GM18951 (cell line): ENCODE measurements around the gene PRSS2.
"Not testable (repeated sequence)": the region's sequence is repeated elsewhere in the genome, so short reads cannot be mapped to it uniquely, and the experiment has no call there.

Experiments used
- POLR2A ChIP-seq: IDR thresholded peaks from 4 replicates; pipeline ENCODE4 v1.6.1; 2011; ENCODE audit warnings: mild to moderate bottlenecking; ENCODE audit not compliant: insufficient read length, insufficient read depth; ENCODE audit errors: extremely low read depth
- in situ Hi-C: fragments of 300-500 bp; cut with MboI; formaldehyde crosslinking; loops from one replicate; pipeline ENCODE4 v1.12.0; 2022; ENCODE audit warnings: low sequenced_read_pairs, mixed read lengths, inconsistent platforms; ENCODE audit not compliant: unreplicated experiment

The PRSS2 gene

DNA sequence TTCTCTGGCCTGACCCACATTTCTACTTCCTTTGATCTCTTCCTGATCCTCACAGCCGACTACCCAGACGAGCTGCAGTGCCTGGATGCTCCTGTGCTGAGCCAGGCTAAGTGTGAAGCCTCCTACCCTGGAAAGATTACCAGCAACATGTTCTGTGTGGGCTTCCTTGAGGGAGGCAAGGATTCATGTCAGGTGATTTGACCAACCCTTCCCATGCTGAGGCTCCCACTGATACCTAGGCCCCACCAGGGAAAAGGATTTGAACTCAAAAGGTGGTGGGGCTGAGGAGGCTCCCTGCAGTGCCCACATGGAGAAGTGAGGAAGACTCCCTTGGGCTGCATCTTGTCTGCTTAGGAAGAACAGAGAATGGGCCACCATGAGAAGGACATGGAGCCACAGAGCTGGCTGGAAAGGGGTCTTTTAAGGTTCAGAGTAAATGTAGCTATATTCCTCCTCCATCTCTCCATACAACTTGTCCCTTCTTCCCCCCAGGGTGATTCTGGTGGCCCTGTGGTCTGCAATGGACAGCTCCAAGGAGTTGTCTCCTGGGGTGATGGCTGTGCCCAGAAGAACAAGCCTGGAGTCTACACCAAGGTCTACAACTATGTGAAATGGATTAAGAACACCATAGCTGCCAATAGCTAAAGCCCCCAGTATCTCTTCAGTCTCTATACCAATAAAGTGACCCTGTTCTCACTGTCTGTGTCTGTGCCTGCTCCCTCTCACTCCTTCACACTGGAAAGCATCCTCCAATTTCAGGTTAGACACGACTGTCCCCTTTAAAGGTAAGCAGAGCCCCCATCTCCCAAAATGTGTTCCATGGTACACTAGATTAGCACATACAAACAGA lies 18.2 kb upstream of the PRSS2 start:
- in situ Hi-C loops = no loop called here
- no peak for TF ChIP-seq POLR2A

DNA sequence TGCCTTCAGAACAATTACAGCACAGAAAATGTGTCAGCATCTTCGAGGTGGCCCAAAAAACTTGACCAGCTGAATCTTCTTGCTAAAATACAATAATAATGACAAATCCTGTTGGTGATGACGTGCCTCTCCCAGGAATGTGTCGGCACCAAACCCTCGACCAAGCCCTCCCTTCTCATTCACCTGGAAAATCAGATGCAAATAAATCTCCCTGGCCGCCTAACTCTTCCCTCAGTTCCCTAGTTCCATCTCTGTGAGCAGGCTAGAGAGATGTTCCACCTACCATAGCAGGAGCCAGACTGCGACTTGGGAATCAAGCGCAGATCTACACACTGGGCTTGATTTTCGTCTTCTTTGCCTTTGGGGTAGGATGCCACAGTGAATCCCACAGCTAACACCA lies 17.4 kb upstream of the PRSS2 start:
- TF ChIP-seq POLR2A = no peak
- in situ Hi-C loops = no loop called here

DNA sequence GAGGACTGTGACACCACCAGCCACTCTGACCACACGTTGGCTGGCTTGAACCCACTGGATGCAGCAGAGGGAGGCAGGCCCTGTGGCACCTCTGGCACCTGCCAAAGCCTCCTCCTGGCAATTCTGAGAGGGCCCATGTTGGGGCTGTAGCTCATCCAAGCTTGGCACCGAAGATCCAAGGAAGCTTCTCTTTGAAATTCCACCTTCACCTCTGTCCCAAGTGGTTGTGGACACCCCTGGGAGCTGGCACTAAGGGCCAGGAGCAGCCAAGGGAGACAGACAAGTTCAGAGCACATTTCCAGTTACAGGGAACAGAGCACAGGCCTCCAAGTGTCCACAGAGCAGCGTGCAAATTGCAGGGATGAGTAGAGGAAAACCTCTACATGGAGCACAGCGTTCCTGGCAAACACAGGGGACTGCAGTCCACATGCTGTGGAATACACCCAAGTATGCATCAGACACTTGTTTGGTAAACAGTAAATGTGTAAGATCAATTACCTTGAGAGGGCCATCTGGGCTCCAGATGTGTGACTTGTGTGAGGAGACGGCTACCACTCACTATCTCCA lies 16.8 kb upstream of the PRSS2 start:
- in situ Hi-C loops = not testable (repeated sequence)

DNA sequence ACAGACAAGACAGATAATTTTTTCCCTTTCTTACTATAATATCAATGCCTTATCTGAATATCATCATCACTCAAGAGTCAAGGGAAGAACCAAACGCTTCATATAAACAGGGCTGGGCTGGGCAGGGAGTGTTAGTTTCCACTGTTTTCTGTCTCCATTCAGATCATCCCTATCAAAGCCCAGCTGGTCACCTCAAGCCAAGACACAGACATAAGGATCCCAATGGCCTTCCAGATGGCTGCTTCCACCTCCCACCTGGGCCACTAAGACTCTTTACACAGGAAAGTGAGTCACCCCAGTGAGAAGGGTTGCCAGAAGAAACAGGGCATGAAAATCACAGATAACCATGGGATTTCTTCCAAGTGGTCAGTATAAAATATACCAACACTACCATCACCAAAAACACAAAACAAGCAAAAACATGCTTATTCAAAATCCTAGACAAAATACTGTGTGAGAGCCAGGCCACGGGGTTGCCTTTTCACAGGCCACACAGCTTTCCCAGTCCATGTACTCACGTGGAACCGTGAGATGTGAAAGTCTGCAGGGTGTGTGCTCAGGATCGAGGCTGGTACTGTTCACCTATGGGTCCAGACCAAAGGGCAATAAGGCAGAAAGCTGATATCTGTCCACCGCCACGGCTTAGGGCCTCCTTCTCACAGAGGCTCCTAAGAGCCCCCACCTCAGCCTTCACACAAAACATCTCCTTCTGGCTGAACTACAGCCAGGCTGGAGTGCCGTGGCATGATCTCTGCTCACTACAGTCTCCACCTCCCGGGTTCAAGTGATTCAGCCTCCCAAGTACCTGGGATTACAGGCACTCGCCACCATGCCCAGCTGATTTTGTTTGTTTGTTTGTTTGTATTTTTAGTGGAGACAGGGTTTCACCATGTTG lies 15.8 kb upstream of the PRSS2 start:
- TF ChIP-seq POLR2A = no peak
- in situ Hi-C loops = no loop called here

DNA sequence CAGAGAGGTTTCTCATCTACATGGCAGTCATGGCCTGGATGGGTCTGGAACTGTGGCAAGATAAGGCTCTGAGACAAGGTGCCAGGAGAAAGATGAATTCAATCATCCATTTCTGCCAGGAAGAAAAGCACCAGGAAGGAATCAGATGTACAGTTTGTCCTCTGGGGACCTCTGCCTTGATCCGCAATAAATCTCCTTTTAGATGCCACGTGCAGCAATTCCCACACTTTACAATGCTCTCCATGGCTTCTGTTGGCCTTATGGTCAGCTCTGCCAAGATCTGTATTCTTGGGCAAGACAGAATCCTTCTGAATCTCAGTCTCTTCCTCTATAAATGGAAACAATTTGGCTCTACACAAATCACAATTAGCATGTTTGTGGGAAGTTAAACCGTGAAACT lies 12.5 kb upstream of the PRSS2 start:
- in situ Hi-C loops = not testable (repeated sequence)

DNA sequence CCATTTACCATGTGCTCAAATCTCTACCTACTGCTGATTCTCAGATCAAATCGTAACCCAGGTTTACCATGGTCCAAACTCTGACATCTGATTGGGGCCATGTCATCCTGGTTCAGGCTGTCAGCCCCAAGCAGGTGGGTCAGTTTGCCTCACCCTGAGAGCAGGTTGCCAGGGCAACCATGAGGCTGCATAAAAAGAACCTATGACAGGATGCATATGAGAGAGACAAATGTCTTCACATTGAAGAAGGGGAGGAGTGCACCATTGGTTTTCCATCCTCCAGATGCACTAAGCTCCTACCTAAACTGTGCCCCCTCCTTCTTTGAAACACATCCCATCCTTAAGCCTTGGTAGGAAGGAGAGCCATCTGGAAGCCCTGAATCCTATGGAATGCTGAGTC lies 11.3 kb upstream of the PRSS2 start:
- in situ Hi-C loops = no loop called here
- TF ChIP-seq POLR2A = no peak

DNA sequence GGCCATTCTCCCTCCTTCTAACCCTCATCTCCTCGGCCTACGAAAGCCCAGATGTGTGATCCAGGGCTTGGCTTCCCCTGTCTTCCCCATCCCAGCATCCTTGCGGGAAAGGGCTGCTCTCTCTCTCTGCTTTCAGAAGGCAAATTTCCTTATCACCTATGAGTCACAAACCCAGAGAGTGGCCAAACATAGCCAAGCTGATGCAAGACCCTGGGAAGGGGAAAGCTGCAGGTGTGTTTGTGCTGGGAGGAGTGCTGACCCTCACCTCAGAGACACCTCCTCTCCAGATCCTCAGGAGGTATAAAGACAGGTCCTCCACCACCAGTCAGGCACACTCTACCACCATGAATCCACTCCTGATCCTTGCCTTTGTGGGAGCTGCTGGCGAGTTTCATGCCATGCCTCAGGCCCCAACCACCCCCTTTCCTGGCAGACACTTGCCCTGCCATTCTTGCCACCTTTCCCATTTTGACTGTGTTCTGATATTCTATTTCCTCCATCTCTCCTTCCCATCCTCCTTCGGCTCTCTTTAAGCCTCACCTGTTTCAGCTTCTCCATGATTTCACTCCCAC lies 10.6 kb upstream of the PRSS2 start:
- in situ Hi-C loops = no loop called here
- no peak for TF ChIP-seq POLR2A

DNA sequence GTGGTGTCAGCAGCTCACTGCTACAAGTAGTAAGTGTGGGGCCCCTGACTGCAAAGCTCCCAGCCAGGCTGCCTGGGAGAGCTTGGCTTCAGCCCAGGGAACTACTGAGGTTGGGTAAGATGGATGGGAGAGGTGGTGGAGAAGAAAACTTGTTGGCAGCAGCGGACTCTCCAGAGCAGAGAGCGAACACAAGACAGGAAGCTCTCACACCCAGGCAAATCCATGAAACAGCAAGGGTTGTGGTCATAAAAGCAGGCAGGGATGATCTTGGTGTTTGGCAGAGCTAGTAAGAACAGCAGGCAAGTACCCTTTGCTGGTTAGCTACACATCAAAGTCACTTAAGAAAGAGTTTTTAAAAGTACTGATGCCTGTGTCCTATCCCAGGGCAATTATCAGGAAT lies 9.2 kb upstream of the PRSS2 start:
- in situ Hi-C loops = not testable (repeated sequence)

DNA sequence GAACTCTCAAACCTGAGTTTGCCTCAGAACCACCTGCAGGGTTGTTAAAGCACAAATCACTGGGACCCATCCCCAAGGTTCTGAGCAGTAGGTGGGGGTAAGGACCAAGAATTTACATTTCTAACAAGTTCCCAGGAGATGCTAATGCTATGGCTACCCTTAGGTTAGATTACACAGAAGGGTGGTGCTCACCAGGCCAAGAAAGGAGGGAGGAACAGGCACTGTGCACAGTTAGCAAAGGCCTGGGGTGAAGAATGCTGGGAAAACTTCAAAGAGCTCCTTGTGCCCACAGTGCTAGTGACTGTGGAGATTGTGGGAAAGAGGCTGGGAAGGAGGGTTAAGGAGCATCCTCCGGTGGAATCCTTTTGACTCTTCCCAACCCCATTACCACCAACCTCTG lies 8.7 kb upstream of the PRSS2 start:
- in situ Hi-C loops = no loop called here
- no peak for TF ChIP-seq POLR2A

DNA sequence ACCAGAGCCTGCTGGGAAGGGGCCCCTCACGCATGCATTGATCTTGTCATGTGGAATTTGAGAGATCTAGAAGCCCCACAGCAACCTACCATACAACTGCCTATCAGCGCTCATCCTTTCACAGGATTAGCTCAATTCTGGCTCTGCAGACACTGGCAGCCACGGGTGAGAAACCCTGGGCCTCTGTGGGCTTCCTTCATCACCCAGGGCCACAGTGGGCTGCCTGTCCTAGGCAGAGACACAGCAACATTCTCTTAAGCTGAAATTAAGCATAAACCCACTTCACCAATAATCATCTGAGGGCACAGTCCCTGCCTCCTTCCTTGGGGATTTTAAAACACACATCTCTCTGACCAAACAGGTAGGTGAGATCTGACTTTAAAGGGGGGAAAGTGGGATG lies 3.3 kb upstream of the PRSS2 start:
- in situ Hi-C loops = no loop called here
- no peak for TF ChIP-seq POLR2A

DNA sequence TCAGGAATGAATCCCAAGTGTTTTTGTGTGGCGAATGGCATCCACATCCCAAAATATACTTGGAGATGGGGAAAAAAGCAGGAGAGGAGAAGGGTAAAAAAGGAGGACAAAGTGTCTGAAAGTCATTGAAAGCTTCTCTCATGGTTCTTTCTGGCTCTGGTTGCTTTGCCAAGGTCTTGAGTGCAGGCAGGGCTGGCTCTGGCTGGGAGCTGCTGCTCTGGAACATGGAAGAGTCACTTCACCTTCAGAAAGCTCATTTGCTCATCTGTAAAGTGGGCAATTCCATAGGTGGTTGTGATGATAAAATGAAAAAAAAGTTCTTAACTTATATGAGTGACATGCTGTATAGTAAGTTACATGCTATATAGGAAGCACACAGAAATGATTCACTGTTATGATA lies 2.9 kb upstream of the PRSS2 start:
- in situ Hi-C loops = no loop called here
- no peak for TF ChIP-seq POLR2A

DNA sequence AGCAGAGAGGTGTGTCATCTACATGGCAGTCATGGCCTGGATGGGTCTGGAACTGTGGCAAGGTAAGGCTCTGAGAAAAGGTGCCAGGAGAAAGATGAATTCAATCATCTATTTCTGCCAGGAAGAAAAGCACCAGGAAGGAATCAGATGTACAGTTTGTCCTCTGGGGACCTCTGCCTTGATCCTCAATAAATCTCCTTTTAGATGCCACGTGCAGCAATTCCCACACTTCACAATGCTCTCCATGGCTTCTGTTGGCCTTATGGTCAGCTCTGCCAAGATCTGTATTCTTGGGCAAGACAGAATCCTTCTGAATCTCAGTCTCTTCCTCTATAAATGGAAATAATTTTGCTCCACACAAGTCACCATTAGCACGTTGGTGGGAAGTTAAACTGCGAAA lies 1.9 kb upstream of the PRSS2 start:
- in situ Hi-C loops = not testable (repeated sequence)

DNA sequence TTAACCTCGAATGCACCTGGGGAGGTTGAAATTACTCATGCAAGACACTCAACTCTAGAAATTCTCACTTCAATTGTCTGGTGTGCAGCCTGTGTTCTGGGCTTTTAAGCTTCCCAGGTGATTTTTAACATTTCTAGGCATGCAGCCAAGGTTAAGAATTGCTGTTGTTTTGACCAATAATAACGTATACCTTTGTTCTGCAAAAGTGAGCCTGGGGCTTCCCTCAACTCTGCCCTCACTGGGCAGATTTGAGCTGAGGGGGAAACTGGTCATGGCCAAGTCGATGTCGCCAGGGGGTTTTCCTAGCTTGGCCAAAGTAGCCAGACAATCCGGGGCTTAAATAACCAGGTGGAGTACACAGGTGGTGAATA lies 568 bp downstream of the PRSS2 start:
- TF ChIP-seq POLR2A = no peak
- in situ Hi-C loops = no loop called here

DNA sequence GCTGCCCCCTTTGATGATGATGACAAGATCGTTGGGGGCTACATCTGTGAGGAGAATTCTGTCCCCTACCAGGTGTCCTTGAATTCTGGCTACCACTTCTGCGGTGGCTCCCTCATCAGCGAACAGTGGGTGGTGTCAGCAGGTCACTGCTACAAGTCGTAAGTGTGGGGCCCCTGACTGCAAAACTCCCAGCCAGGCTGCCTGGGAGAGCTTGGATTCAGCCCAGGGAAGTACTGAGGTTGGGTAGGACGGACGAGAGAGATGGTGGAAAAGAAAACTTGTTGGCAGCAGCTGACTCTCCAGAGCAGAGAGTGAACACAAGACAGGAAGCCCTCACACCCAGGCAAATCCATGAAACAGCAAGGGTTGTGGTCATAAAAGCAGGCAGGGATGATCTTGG lies 1.3 kb downstream of the PRSS2 start:
- in situ Hi-C loops = no loop called here

More for the DNA sequence above, 1.3 kb downstream of the PRSS2 start:
- no peak for TF ChIP-seq POLR2A
